Measurements from ENCODE around the gene TNRC6B.

DNA sequence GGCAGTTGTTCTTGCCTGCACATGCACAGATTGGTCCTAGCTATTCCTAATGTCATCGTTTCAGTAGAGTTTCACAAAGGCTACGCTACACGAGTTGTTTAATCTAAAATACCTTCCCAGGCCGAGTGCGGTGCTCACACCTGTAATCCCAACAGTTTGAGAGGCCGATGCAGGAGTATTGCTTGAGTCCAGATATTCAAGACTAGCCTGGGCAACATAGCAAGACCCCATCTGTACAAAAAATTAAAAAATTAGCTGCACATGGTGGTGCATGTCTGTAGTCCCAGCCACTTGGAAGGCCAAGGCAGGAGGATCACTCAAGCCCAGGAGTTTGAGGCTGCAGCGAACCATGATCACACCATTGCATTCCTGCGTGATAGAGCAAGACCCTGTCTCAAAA, 56.2 kb downstream of the TNRC6B start:
- TF ChIP-seq POLR2A (IDR thresholded peaks at IDR 0.05; ENCODE audit: low read depth, low read length) (no peak), POLR2AphosphoS5 (IDR thresholded peaks at IDR 0.05; ENCODE audit: low read depth, low read length) (no peak), SPI1 (IDR thresholded peaks at IDR 0.05; ENCODE audit: low read depth, low read length) (no peak), TAF1 (IDR thresholded peaks at IDR 0.05; ENCODE audit: low read depth, low read length) (no peak), PAX5 (IDR thresholded peaks at IDR 0.05; ENCODE audit: insufficient read depth, low read length, severe bottlenecking) (no peak)
